SK-N-SH (cell line): Measurements from ENCODE around the gene SH3BGRL3. TPM values are rescaled to one million over a fixed set of nuclear protein-coding genes. Genes with fewer than 3 reads are reported as not detected.

ENCODE experiments used
- CHD2 ChIP-seq: fragments of 150-350 bp; IDR thresholded peaks from 2 replicates; pipeline ENCODE4 v1.6.1; 2018; ENCODE audit warnings: low read length; ENCODE audit not compliant: partially characterized antibody
- CTCF ChIP-seq: fragments of 200-600 bp; sonication (generic); IDR thresholded peaks from 2 replicates; pipeline ENCODE4 v1.6.1; 2017; ENCODE audit warnings: antibody characterized with exemption, mild to moderate bottlenecking, moderate library complexity
- ELF1 ChIP-seq: IDR thresholded peaks from 2 replicates; pipeline ENCODE4 v1.4.0; 2012
- EP300 ChIP-seq, 2 experiments: IDR thresholded peaks; 2 replicates each; pipeline versions ENCODE4 v1.4.0 to v1.6.1; 2012; ENCODE audit warnings: borderline replicate concordance in 1 of 2, low read depth in 1 of 2, low read length in 1 of 2
- EZH2phosphoT487 ChIP-seq: fragments of 200-600 bp; sonication (generic); IDR thresholded peaks from 2 replicates; pipeline ENCODE4 v1.6.1; 2017; ENCODE audit warnings: low read depth, mixed run types, mild to moderate bottlenecking, antibody characterized with exemption, moderate library complexity, borderline replicate concordance
- FOSL2 ChIP-seq: IDR thresholded peaks from 2 replicates; pipeline ENCODE4 v1.4.0; 2012; ENCODE audit warnings: low read depth, mild to moderate bottlenecking, moderate library complexity, borderline replicate concordance
- FOXJ3 ChIP-seq: sonication (generic); formaldehyde crosslinking; IDR thresholded peaks from 2 replicates; pipeline ENCODE4 v1.5.1; 2020; ENCODE audit warnings: mild to moderate bottlenecking, missing genetic modification reagents
- JUND ChIP-seq: IDR thresholded peaks from 2 replicates; pipeline ENCODE4 v1.4.0; 2012
- MEF2A ChIP-seq: IDR thresholded peaks from 2 replicates; pipeline ENCODE4 v1.4.0; 2012; ENCODE audit warnings: low read depth, borderline replicate concordance
- NFIC ChIP-seq: IDR thresholded peaks from 2 replicates; pipeline ENCODE4 v1.4.0; 2012; ENCODE audit warnings: borderline replicate concordance
- PBX3 ChIP-seq: IDR thresholded peaks from 2 replicates; pipeline ENCODE4; 2012
- POLR2AphosphoS5 ChIP-seq: IDR thresholded peaks from 2 replicates; pipeline ENCODE4 v1.6.1; 2012; ENCODE audit warnings: low read depth, low read length
- RCOR1 ChIP-seq: fragments of 150-350 bp; IDR thresholded peaks from 2 replicates; pipeline ENCODE4 v1.6.1; 2017; ENCODE audit warnings: antibody characterized with exemption, low read length
- RFX5 ChIP-seq: IDR thresholded peaks from 2 replicates; pipeline ENCODE4 v1.6.1; 2012; ENCODE audit warnings: mild to moderate bottlenecking, improper control_type of control experiment, low read length
- SIN3A ChIP-seq: IDR thresholded peaks from 2 replicates; pipeline ENCODE4 v1.6.1; 2012; ENCODE audit warnings: low read depth, mild to moderate bottlenecking, low read length, moderate library complexity, borderline replicate concordance
- TEAD4 ChIP-seq: IDR thresholded peaks from 2 replicates; pipeline ENCODE4 v1.4.0; 2012; ENCODE audit warnings: mild to moderate bottlenecking, borderline replicate concordance; ENCODE audit not compliant: insufficient read depth
- ZBTB33 ChIP-seq: IDR thresholded peaks from 2 replicates; pipeline ENCODE4 v1.4.0; 2012; ENCODE audit warnings: low read depth, borderline replicate concordance
- polyA plus RNA-seq, 3 experiments: library from polyadenylated mRNA; depleted of rRNA; stranded (reverse); fragments of >200 nt; gene quantifications; 2 replicates each; pipeline ENCODE4 v1.2.3, GENCODE V29; 2012

SH3BGRL3 gene
- polyA plus RNA-seq, 1 of the 3 experiments (the other 2 are of a cell fraction) = 202 TPM

- TF ChIP-seq EZH2phosphoT487 (no peak), FOSL2 (no peak), ELF1 (no peak), CTCF (no peak), POLR2AphosphoS5 (peak; percentile 45), NFIC (no peak), TEAD4 (no peak), FOXJ3 (CRISPR knock-in tag) (no peak), SIN3A (peak; percentile 81; the same call in 1 of the 2 replicates), RCOR1 (no peak), MEF2A (no peak), RFX5 (peak; percentile 86), CHD2 (peak; percentile 27), JUND (no peak), ZBTB33 (no peak), EP300 (IDR thresholded peaks at IDR 0.05; ENCODE audit: borderline replicate concordance in 1 of 2, low read depth in 1 of 2, low read length in 1 of 2) (no peak), PBX3 (no peak)
Measured at GRCh38 chr1:26306290-26307229, 26.7 kb downstream of the SH3BGRL3 start, which contains the start of gene UBXN11 (continued).
